Dedifferentiated amniotic fluid mesenchymal stem cell (primary cell): ENCODE measurements around the gene STON1.
A peak's percentile ranks its signal among the peaks of the same experiment; 100 is the strongest.
"Not testable (repeated sequence)": the region's sequence is repeated elsewhere in the genome, so short reads cannot be mapped to it uniquely, and the experiment has no call there.

ENCODE experiments used
- DNase-seq: peaks from one replicate; pipeline ENCODE4 v3.0.0-alpha.2; 2016; ENCODE audit errors: extremely low spot score

STON1 gene

DNA sequence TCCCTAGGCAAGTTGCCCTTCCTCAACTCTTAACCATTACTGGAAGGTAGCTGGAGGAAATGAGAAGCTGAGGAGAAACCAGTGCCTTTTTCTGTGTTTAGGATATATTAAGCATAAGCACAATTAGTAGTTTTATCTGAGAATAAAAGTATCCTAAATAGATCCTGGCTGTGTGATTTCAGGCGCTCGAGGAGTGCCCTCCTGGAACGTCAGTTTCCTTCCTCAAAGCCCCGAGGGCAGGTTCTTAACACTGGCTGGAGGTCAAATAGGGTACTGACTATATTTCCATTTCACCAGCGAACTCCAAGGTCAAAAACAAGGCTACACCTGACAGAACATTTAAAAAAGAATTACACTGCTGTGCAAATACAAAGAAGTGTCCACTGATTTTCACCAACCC is 1.5 kb upstream of the STON1 start:
- DNase-seq, result no peak

DNA sequence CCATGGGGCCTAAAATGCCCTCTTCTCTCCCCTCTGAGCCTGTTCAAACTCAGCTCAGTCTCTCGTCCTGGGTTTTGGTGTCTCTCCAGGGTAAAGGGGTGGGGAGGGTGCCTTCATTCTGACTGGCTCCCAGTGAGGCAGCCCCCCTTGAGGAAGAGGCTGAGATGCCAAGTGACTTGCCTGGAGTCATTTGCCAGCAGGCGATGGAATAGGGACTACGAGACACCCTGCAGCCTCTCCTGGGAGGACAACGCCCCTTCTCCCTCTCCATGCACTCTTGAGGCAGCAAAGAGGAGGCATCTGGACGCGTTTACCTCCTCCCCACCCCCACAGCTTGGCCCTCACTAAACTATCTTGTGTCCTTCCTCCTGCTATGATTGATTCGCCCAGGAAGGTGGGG is 760 bp upstream of the STON1 start:
- no peak for DNase-seq

- DNase-seq, result no peak
Observed at GRCh38 chr2:48529676-48530032, 300 bp upstream of the STON1 start.

DNA sequence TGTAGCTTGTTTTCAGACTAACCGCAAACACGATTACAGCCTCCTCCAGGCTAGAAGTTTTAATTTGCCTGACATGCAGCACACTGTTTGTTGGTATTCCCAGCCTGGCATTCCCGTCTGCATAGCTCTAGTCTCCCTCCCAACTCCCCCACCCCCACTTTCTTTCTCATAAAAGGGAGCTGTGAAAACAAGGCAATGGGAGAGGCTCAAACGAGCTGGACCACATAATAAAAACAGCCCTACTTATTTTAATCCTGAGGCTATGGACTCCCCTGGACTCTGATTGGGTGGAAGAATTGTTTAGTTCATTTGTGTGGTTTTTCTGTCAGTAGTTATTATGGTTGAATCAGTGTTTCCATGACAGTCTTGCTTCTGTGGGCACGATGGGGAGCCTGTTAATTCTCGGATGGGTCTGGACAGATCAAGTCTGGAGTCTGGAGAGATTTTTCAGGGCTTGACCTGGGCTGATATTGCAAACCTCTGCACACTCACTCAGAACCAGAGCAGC is 1.2 kb downstream of the STON1 start:
- DNase-seq, result peak; percentile 90

GRCh38 chr2:48532174-48532573 is 2.2 kb downstream of the STON1 start:
- no peak for DNase-seq

- DNase-seq, result no peak
Observed at GRCh38 chr2:48532824-48533223, 2.9 kb downstream of the STON1 start.

DNA sequence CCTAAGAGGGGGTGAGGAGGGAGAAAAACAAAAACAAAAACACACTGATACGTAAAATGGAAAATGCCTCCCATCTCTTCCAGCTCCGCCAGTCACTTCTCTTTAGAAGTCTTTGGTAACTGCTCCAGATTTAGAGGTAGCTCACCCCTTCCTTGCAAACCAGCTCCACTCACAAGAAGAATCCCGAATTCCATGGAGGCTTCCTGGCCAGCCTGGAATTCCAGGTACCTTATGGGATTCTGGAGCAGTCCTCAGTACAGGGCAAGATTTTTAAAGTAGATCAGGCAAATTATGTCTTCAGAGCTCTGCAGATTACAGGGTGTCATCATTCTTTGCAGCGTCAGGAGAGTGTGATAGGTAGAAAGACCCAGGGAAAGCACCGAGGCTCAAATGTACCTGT is 4.8 kb downstream of the STON1 start:
- DNase-seq, result no peak

DNA sequence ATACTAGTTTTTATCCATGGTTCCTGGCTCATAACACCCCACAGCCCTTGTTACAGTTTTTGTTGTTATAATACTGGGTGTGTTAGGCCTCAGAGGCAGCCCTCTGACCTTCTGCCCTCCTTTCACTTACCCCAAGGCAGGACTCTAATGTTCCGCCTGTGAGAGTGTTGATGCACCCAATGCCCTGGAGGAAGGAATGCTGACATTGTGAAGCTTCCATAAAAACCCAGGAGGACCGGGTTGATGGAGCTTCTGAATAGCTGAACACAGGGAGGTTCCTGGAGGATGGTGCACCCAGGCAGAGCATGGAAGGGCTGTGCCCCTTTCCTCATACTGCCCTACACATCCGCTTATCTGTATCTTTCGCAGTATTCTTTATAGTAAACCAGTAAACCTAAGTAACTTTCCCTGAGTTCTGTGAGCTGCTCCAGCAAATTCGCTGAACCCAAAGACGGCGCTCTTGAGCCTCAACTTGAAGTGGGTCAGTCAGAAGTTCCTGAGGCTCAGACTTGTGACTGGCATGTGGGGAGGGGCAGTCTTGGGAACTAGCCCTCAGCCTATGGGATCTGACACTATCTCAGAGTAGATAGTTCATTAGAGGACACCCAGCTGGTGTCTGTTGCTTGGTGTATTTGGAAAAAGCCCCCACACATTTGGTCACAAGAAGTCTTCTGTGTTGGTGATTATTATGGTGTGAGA is 10.4 kb downstream of the STON1 start:
- no peak for DNase-seq

- no peak for DNase-seq
Observed at GRCh38 chr2:48541666-48542389, 11.9 kb downstream of the STON1 start.

DNA sequence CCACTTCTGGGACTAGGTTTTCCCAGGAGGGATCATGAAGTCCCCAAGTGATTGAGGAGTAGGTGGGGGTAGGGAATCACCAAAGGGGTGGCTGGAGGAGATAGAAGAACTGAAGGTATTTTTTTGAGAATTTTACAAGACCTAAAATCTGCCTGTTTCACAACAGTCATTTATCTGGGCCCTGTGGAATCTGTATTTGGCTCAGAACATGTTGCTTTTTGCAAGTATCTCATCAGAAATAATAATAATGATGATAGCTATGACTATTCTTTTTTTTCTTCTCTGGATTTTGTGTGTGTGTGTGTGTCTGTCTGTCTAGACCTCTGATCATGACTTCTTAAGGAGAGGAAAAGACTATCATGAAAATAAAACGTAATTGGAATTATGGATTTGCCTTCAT is 13.9 kb downstream of the STON1 start:
- DNase-seq, result no peak

DNA sequence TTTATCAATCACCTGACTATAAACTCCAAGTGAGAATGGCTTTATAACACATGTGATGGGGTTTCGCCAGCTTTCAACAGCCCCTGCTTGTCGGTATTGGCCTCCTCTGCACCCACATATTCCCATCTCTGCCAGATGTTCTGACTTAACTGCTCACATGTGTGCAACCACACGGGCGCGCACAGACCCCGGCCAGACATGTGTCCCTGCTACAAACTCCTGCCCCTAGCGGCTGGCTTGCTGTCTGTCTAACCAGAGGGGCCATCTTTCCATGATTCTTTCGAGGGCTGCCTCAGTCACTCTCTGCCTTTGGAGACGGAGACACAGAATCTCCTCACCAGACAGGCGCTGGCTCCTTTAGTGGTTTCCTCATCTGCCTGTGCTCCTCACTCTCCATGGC is 15.3 kb downstream of the STON1 start:
- no peak for DNase-seq

GRCh38 chr2:48548840-48549239 is 18.9 kb downstream of the STON1 start:
- DNase-seq, result no peak

DNA sequence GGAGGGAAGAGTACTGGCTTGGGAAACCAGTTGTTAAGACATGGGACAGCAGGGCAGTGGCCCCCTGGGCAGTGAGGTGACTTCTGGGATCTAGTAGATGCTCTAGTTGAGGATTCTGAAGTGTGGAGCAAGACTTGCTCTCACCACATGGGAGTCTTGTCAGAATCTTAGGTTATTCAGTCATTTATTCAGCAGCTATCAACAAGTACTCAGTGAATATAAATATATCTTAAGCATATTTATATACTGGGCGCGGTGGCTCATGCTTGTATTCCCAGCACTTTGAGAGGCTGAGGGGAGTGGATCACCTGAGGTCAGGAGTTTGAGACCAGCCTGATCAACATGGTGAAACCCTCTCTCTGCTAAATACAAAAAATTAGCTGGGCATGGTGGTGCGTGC is 20.0 kb downstream of the STON1 start:
- no peak for DNase-seq

DNA sequence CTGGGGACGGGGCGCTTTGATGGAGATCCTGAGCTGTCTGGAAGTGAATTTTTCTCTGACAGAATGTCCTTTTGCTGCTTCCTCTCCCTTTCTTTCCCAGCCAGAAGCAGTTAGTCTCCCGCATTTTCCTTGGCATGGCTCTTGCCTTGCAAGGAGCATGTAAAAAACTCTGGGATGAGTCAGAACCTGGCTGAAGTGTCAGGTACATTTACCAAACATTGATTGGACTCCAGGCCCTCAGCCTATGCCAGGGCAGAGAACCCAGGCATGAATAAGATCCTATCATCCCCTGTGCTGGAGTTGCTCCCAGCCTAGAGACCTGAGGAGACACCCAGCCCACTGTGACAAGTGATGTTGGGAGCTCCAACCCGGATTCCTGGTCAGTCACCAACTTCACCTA is 21.6 kb downstream of the STON1 start:
- DNase-seq, result no peak

DNA sequence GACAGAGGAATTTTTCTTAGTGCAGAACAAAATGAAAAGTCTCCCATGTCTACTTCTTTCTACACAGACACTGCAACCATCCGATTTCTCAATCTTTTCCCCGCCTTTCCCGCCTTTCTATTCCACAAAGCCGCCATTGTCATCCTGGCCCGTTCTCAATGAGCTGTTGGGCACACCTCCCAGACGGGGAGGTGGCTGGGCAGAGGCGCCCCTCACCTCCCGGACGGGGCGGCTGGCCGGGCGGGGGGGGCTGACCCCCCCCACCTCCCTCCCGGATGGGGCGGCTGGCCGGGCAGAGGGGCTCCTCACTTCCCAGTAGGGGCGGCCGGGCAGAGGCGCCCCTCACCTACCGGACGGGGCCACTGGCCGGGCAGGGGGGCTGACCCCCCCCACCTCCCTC is 25.1 kb downstream of the STON1 start:
- not testable (repeated sequence) for DNase-seq

- DNase-seq, result no peak
Observed at GRCh38 chr2:48558456-48558855, 28.5 kb downstream of the STON1 start.

- no peak for DNase-seq
Observed at GRCh38 chr2:48560546-48561209, 30.7 kb downstream of the STON1 start.

GRCh38 chr2:48562281-48562680 is 32.3 kb downstream of the STON1 start:
- DNase-seq, result peak; percentile 6

GRCh38 chr2:48566592-48567310 is 36.8 kb downstream of the STON1 start:
- no peak for DNase-seq

DNA sequence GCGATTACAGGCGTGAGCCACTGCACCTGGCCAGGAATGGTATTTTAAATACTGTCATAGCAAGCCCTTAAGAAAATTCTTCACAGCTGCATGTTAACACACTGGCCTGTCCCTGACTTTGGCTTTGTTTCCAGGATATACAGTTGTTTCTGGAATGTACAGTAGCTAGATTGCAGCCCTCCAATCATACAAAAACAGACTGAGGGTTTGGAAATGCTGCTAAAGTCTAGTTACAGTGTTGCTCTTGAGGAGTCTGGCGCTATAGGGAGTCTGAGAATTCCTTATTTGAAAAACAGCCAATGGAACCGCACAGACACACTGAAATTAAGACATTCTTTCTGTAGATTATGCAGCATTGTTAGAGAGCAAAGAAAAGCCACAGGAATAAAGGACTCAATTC is 37.7 kb downstream of the STON1 start:
- no peak for DNase-seq

GRCh38 chr2:48568547-48568946 is 38.6 kb downstream of the STON1 start:
- DNase-seq, result no peak

- peak; percentile 51 for DNase-seq
Observed at GRCh38 chr2:48569433-48569832, 39.5 kb downstream of the STON1 start.
